ENCODE data around the gene PANK4. TPM values are rescaled to one million over a fixed set of nuclear protein-coding genes. Genes with fewer than 3 reads are reported as not detected.

Gene PANK4
- total RNA-seq, 1 experiment from 2014 or later = 20.5 TPM

GRCh38 chr1:2488688-2489087 is 37.7 kb downstream of the PANK4 start:
- POLR2A ChIA-PET (ENCODE audit: unreplicated experiment) = no interaction called here
- Histone ChIP-seq H3F3A (ENCODE audit: insufficient read depth, low read depth) (no peaks in the 10 kb centered on the region), H3K27me3 (ENCODE audit: insufficient read depth, low read depth) (peaks cover 45% of the 10 kb centered on the region), H3K4me2 (no peak overlapping the region), H3K4me3 (no peak overlapping the region), H4K20me1 (ENCODE audit: insufficient read depth) (no peaks in the 10 kb centered on the region), H3K9me2 (ENCODE audit: insufficient read depth) (no peaks in the 10 kb centered on the region), H3K4me1 (replicated peaks; ENCODE audit: insufficient read depth) (peaks cover 2% of the 10 kb centered on the region; the same call in 1 of the 2 replicates), H3K27ac (no peak overlapping the region), H2AFZ (no peak overlapping the region), H3K9me3 (ENCODE audit: insufficient read depth, low read depth) (no peaks in the 10 kb centered on the region), H3K79me2 (ENCODE audit: low read depth) (no peaks in the 10 kb centered on the region), H3K36me3 (ENCODE audit: low read depth) (no peaks in the 10 kb centered on the region)
- TF ChIP-seq EZH2 (IDR thresholded peaks at IDR 0.05; ENCODE audit: low read depth) (no peak), CTCF (conservative IDR thresholded peaks at IDR 0.05) (no peak)
- no TSS peak for BruUV-seq (replicated peaks)
- CTCF ChIA-PET = no interaction called here
- DNase-seq = no peak
- intact Hi-C loops (cut with micrococcal nuclease; ENCODE audit: unreplicated experiment) = no loop called here

DNA sequence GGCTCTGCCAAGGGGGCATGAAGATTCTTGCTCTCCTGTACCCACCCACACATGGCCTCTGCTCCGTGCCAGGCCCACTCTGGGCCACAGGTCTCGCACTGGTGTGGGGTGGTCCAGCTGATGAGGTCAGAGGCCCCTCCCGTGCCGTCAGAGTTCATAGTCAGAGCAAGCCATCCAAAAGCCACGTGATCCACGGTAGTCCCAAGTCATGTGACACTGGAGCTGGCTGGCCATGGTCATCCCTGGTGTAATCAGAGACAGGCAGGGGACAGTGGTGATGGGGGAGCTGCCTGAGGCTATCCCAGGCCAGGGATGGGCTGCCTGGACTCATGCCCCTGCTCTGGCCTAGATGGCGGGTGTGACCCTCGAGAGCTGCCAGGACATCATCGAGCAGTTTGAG is 39.8 kb downstream of the PANK4 start:
- Histone ChIP-seq H3K9me2 (ENCODE audit: insufficient read depth) (no peaks in the 10 kb centered on the region), H3K27ac (no peak overlapping the region), H2AFZ (no peak overlapping the region), H3F3A (ENCODE audit: insufficient read depth, low read depth) (no peaks in the 10 kb centered on the region), H3K4me1 (replicated peaks; ENCODE audit: insufficient read depth) (no peaks in the 10 kb centered on the region), H3K27me3 (ENCODE audit: insufficient read depth, low read depth) (peaks cover 27% of the 10 kb centered on the region), H3K79me2 (ENCODE audit: low read depth) (no peaks in the 10 kb centered on the region), H3K36me3 (ENCODE audit: low read depth) (no peaks in the 10 kb centered on the region), H3K4me3 (no peak overlapping the region), H3K9me3 (ENCODE audit: insufficient read depth, low read depth) (no peaks in the 10 kb centered on the region), H4K20me1 (ENCODE audit: insufficient read depth) (no peaks in the 10 kb centered on the region), H3K4me2 (no peak overlapping the region)
- TF ChIP-seq EZH2 (IDR thresholded peaks at IDR 0.05; ENCODE audit: low read depth) (no peak), CTCF (conservative IDR thresholded peaks at IDR 0.05) (no peak)
- intact Hi-C loops (cut with micrococcal nuclease; ENCODE audit: unreplicated experiment) = no loop called here
- ChIA-PET POLR2A (ENCODE audit: unreplicated experiment) (no interaction called here), CTCF (no interaction called here)
- DNase-seq = no peak
- BruUV-seq (replicated peaks) = no TSS peak

DNA sequence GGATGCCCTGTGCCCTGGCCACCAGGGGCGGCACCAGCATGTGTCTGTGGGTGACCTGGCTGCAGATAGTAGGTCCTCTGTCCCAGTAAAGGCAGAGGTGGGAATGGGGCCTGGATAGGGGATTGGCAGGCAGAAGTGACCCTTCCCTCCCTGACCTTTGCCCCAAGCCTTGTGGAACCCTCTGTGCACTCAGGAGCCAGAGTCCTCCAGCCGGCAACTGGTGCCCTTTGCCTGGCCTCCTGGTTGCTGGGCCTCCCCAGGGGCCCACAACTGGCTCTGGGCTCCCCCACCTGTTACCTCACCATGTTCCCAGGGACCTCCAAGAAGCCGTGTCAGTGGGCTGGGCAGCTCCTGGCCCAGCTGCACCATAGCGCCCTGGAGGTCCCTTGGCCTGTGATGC is 40.4 kb downstream of the PANK4 start:
- Histone ChIP-seq H3K36me3 (ENCODE audit: low read depth) (no peaks in the 10 kb centered on the region), H3K9me2 (ENCODE audit: insufficient read depth) (no peaks in the 10 kb centered on the region), H3K4me1 (replicated peaks; ENCODE audit: insufficient read depth) (no peaks in the 10 kb centered on the region), H3K27ac (no peak overlapping the region), H3K79me2 (ENCODE audit: low read depth) (no peaks in the 10 kb centered on the region), H3K27me3 (ENCODE audit: insufficient read depth, low read depth) (peaks cover 22% of the 10 kb centered on the region), H3K4me2 (no peak overlapping the region), H3K4me3 (no peak overlapping the region), H3F3A (ENCODE audit: insufficient read depth, low read depth) (no peaks in the 10 kb centered on the region), H2AFZ (no peak overlapping the region), H3K9me3 (ENCODE audit: insufficient read depth, low read depth) (no peaks in the 10 kb centered on the region), H4K20me1 (ENCODE audit: insufficient read depth) (no peaks in the 10 kb centered on the region)
- ChIA-PET POLR2A (ENCODE audit: unreplicated experiment) (no interaction called here), CTCF (no interaction called here)
- intact Hi-C loops (cut with micrococcal nuclease; ENCODE audit: unreplicated experiment) = no loop called here
- TF ChIP-seq EZH2 (IDR thresholded peaks at IDR 0.05; ENCODE audit: low read depth) (no peak), CTCF (conservative IDR thresholded peaks at IDR 0.05) (no peak)
- BruUV-seq (replicated peaks) = no TSS peak
- DNase-seq = no peak
